Measurements from ENCODE around the gene LAD1. TPM values are rescaled to one million over a fixed set of nuclear protein-coding genes. Genes with fewer than 3 reads are reported as not detected.

Gene LAD1
- total RNA-seq, 1 donor from 2014 or later, result not detected

DNA sequence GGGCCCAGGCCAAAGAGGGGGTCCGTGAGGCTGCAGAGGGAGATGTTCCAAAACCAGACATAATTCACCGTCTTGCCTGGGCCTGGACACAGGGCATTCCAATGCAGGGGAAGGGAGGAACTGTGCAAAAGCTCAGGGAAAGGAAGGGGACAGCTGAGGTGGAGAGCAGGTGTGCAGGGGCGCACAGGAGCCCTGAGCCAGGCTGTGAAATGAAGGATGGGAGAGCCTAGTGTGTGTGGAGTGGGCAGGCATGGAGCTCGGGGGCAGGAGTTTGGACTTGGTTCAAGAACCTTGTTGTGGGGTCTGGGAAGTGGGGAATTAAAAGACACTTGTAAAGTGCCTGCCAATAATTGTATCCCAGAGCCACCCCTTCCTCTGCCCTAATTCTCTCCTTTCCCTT is 20.1 kb upstream of the LAD1 start:
- intact Hi-C loops (cut with micrococcal nuclease), result no loop called here

DNA sequence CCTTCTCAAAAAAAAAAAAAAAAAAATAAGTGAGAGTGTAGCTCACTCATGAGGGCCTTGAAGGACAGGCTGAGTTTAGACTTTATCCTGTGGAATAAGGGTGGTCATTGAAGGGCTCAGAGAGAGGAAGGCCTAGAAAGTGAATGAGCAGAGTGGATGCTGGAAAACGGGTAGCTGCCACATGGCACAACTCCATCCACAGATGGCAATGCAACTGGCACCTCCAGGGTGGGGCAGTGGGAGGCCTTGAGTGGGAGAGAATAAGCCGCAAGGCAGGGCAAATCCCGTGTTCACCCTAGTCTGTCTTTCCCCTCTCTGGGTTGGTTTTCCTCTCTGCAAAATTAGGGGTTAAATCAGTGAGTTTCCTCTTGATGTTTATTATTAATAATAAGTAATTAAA is 19.3 kb upstream of the LAD1 start:
- intact Hi-C loops (cut with micrococcal nuclease), result no loop called here

DNA sequence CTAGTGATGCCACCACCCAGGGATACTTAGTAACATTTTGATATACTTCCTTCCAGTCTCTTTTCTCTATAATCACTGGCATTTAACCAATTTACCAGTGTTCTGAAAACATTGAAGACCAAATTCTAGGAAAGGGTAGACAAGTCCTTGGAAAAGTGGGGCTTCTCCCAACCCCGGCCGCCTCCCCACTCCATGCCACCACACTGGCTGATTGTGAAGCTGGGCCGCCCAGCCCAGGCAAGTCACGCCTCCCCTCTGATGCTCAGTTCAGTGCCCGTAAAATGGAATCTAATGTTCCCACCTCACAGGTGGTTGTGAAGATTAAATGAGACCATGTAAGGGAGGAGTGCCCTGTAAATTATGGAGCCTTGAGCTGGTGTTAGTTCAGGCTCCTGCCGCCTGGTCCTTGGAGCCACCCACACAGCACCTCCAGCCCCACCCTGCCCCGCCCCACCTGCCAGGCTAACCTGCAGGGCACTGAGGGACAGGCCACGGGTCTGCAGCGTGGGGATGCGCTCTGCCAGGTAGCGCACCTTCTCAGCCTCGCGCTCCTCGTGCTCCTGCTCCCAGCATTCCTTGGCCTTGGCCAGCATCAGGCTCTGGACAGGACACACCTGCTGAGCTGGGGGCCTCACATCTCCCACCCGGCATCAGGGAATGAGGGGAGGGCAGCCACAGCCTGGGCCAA is 15.1 kb upstream of the LAD1 start:
- intact Hi-C loops (cut with micrococcal nuclease), result no loop called here

DNA sequence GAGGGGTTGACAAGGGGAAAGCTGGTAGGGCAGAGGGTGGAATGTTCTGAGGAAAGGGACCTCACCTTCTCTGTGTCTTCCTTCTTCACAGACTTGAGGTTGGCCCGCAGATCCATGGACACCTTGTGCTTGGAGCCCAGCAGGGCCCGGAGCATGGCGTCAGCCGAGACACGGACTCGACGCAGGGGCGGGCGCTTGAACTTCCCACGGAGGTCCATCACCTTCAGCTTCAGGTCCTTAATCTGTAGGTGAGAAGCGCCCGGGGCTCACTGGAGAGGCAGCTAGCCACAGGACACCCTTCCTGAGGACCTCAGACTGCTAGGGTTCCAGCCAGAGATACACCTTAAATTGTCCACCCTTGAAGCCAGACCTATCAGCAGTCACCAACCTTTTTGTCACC is 12.2 kb upstream of the LAD1 start:
- intact Hi-C loops (cut with micrococcal nuclease), result no loop called here

DNA sequence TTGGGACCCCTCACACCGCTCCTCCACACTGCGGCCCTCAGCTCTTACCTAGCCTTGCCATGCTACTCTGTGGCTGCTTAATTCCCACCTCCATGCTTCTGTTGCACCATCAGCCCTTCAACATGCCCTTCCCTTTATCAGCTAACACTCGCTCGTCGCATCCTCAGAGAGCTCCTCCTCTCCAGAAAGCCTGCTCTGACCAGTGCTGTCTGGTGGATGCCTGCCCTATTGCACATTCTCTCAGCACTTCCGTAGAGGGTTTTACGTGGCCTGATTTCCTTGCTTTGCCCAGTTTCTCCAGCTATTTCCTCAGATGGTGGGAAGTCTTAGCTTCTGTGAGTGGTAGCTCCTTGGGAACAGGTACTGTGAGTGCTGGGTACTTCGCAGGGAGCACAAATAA is 10.3 kb upstream of the LAD1 start:
- intact Hi-C loops (cut with micrococcal nuclease), result loop anchor here (5.0 kb wide), 1 partner anchor 152 kb away; no protein-coding TSS in a partner anchor

DNA sequence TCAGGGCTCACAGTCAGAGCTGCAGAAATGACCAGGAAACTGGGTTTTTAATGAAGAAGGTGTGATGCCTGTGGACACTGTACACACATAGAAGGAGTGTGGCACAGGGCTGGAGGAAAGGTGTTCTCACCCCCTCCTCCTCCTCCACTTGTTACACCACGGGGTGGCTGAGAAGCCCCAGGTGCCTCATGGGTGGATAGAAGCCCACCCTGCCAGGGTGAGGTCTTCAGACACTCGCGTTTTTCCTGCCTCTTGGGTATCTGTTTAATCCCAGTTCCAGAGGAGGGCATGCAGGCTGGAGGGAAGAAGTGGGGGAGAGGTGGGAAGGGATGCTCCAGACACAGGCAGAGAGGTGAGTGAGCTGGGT is 9.7 kb upstream of the LAD1 start:
- intact Hi-C loops (cut with micrococcal nuclease), result loop anchor here (5.0 kb wide), 1 partner anchor 152 kb away; no protein-coding TSS in a partner anchor

DNA sequence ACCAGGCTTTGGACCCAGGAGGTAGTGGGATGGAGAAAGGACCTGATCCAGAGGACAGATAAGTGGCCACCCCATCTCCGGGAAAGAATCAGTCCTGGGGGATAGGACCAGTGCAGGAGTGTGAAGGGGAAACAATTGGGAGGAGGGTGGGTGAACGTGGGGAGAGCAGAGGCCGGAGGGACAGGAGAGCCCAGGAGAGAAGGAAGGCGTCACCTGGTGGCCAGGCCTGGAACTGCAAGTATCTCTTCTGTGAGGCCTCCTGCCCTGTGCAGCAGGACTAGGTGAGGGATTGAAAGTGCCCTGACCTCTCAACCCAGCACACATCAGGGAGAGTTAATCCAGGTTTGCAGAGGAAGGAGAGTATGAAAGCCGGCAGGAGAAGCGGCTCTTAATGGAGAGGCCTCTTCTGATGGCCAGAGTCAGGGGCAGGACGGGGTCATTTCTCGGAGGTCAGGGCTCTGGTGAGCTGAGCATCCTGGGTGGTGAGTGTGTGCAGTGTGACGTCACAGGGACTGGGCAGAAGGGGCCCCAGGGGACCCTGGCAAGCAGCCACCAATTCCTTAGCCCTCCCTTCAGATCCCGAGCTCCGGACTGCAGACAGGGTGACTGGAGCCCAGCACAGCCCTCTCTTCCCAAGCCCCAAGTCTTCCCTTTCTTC is 9.2 kb upstream of the LAD1 start:
- intact Hi-C loops (cut with micrococcal nuclease), result loop anchor here (5.0 kb wide), 1 partner anchor 151 kb away; no protein-coding TSS in a partner anchor

DNA sequence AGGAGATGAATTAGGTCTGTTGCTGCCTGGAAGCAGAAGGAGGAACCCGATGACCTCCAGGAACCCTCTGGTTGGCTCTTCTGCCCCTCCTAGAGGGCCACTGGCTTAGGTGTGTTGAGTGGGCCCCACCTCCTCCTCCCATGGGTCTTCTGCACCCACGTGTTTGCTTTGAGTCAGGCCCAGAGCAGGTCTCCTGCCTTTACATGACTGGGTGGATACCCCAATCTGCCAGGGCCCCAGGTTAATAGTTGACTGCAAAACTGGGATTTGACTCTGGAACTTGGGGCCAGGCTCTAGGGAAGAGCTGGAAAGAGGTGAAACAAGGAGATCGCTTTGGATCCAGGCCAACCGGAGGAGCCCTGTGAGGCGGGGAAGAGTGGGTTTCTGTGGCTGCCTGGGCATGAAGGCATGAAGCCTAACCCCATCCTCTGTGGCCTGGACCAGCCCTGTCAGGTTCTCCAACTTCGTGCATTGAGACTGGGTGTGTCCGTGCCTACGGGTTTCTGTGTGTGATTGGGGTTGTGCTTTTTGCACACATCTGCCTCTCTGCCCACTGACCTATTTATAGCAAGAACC is 7.8 kb upstream of the LAD1 start:
- intact Hi-C loops (cut with micrococcal nuclease), result loop anchor here (5.0 kb wide), 1 partner anchor 150 kb away; no protein-coding TSS in a partner anchor

DNA sequence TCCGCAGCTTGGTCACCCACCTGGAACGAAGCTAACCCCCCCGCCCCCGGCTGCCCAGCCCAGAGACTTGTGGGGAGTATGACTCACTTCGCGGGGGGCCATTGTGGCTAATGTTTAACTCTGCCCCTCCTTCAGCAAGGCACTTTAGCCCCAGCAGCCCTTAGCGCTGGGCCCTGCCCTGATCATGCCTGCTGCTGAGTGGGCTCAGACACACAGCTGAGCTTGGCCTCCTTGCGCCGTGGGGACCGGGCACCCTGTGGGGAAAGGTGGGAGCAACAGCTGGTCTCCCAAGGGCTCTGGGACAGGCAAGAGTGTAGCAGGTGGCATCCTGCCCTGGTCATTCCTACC is 6.3 kb upstream of the LAD1 start:
- intact Hi-C loops (cut with micrococcal nuclease), result loop anchor here (5.0 kb wide), 1 partner anchor 148 kb away; no protein-coding TSS in a partner anchor

DNA sequence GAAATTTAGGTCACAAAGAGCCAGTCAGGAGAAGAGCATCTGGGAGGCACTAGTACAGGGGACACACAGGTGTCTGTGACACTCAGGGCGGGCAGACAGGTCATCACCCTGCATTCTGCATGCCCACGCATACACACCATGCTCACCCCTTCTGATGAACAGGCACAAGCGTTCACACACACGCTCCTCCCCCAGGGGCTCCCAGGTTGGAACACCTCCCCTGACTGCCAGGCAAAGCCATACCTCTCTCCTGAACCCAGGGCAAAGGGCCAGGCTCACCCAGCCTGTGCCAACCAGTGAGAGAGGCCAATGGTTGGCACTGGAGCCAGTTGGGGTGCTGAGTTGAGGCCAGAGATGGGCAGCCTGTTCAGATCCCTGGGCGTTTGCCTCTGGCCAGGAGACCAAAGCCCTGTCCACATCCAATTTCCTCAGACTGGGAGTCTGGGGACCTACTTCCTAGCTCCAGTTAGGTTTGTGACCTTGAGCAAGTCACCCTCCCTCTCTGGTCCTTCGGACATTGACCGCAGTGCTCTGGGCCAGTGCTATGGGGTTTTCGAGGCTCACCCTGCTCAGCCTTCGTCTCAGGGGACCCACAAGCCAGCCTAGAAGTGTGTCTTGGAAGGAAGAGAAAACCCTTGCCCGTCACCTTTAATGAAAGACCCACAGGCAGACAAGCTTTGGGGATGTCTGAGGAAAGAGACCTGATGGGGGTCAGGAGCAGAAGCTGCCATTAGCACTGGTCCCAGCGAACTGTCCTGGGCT is 5.8 kb upstream of the LAD1 start:
- intact Hi-C loops (cut with micrococcal nuclease), result loop anchor here (5.0 kb wide), 1 partner anchor 148 kb away; no protein-coding TSS in a partner anchor

DNA sequence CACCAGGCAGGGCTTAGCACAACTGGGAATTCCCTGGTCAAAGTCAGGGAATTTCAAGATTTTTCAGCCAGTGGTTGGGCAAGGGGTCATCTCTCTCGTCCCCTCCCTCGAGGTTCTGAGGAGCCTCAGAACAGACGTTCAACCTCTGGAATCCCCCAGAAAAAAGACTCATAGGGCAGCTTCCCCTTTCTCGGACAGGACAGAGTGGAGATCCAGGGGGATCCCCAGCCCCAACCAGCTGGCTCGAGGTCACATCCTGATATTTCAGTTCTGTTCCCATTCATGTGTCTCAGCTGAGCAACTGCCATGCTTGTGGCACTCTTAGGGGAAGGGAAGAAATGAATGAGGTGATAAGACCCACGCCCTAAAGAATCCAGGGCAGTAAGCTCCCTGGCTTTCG is 4.9 kb upstream of the LAD1 start:
- intact Hi-C loops (cut with micrococcal nuclease), result no loop called here

DNA sequence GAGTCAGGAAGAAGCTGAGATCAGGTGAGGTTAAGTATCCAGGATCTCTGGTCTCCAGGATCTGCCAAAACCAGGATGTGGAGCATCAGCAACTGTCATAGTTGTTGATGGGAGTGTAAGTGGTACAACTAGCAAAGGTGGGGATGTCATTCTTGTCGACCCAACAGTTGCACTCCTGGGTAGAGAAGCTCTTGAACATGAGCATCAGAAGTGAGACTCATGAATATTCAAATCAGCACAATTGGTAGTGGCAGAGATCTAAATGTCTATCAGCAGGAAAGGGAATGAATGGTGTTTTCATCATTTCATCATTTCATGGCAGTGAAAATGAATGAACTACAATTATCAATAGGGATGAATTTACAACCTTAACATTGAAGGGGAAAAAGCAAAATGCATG is 4.2 kb upstream of the LAD1 start:
- intact Hi-C loops (cut with micrococcal nuclease), result no loop called here

DNA sequence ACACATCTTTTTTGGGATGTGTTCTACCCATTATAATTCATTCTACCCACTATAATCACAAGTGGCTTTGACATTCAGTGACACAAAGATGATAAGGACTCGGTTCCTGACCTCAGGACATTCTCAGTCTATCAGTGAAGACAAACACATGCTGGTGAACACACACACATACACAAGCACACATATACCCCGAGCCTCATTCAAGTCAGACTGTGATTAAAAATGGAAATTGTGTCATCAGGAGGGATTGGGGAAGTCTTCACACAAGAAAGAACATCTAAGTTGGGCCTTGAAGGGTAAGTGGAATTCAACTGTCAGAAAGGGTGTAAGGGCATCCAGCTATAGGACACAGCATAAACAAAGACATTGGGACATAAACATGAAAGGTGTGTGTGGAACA is 2.6 kb upstream of the LAD1 start:
- intact Hi-C loops (cut with micrococcal nuclease), result no loop called here

DNA sequence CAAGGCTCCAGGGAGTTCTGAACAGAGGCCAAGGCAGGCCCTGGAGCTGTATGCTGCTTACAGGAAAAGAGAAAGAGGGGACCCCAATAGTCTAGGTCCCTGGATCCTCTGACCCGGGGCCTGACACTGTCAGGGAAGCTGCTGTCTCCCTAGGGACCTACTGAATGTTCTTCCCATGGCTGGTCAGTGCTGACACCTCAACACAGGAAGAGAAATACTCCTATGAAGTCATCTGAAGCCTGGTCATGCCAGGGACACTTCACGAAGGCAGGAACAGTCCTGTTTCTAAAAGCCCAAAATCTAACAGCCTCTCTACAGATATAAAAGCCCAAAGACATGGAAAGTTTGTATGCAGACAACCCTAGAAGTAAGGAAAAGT is 1.7 kb upstream of the LAD1 start:
- intact Hi-C loops (cut with micrococcal nuclease), result no loop called here

DNA sequence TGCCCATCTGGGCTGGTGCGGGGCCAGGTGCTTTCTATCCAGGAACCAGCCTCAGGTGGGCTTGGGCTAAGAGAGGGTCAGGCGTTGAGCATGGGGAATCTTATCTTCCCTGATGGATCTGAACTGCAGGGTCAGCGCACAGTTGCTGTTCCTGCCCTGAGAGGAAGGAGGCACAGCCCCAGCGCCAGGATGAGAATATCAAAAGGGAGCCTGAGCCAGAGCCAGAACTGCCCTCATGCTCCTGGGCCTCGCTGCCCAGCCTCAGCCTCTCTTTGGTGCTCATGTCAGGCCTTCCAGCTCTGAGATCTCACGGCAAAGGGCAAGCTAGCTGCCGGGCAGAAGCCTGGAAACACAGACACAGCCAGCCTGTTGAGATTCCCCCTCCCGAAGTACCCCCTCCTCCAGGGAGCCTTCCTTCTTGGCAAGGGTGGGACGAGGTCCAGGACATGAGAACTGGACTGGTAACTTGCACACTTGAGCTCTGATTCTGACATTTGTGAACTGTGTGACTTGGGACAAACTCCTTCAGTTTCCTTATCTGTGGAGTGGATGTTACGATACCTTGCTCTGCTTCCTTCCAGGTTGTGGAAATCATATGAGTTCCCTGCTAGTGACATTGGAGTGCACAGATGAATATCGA is 1.2 kb upstream of the LAD1 start:
- intact Hi-C loops (cut with micrococcal nuclease), result no loop called here

DNA sequence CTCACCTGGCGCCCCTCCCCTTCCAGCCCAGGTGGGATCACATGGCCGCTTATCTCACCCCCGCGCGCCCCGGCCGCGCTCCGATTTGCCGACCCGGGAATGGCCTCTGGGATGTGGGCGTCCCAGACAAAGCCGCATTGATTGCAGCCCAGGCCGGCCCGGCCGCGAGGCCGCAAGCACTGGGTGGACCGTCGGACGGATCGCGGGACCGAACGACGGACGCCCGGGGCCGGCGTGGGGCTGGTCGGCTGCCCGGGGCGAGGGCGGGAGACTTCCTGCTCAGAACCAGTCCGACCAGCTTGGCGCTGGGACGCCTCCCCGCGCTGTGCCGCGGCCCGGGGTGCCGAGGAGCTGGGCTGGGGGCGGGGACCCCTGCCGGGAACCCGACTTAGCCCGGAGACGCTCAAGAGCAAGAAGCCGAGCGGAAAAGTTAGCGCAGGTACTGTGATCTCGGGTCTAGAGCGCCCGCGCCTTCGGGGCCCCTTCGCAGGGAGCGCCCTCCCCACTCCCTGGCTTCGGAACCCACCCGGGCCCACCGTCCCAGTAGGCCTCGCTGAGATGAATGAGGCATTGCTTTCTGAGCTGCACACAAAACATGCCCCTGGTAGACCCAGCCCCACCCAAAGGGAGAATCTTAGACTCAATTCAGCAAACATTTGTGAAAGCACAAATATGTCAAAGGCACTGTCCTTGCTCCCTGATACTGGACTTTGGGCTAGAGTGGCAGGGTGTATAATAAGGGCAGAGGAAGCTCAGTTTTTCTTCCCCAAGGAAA is 415 bp upstream of the LAD1 start:
- intact Hi-C loops (cut with micrococcal nuclease), result no loop called here

DNA sequence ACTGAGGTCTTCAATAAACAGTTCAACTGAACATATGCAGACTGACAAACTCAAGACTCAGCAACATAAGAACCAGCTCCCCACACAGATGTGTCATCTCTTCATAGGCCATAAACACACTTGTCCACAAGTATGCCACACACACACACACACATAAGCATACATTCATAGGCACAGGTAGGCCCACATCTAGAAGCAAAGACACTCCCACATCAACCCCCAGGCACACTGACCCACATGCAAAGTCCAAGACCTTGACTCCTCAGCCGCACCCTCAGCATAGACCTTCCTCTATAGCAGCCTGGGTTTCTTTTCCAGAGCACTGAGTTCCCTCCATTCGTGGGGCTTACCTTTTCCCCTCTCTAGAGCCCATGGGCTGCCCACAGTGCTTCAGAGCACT is 1.4 kb downstream of the LAD1 start:
- intact Hi-C loops (cut with micrococcal nuclease), result no loop called here

DNA sequence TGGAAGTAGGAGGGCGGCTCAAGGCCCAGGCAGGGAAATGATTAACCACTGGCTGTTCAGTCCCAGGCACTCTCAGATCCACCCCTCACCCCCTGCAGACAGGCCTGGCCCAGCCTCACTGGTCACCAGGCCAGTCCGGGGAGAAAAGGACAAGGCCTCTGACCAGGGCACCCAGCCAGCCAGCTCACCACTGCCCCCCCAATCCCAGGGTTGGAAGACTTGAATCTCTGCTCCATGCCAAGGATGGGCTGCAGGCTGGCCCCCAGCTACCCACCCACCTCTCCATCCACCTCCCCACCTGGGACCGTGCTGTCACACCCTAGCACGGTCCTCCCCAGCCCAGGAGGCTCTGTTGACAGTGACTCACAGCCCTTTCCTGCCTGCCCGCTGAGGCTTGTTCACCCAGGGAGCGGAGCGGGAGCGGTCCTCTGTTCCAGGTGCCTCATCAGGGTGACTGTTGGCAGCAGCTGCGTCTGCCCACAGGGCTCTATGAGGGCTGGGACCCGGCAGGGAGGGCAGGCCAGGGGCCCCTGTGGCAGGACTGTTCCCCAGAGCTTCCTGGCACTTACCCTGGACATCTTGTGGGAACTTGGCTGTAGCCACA is 2.2 kb downstream of the LAD1 start:
- intact Hi-C loops (cut with micrococcal nuclease), result no loop called here

DNA sequence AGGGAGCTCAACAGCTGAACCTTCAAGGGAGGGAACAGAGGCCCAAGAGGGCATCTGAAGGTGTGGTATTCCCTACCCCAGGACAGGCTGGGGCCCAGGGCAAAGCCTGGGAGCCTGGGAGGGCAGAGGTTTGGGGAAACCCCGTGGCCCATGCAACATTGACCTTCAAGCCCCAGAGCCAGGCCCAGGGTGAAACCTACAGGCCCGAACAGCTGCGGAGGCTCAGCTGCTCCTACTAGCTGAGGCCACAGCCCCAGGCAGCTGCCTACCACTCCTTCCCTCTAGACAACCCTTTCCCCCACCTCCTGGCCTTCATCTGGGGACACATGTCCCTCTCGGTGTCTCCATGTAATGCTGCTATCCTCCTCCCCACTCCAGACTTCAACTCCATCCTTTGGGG is 3.2 kb downstream of the LAD1 start:
- intact Hi-C loops (cut with micrococcal nuclease), result no loop called here

DNA sequence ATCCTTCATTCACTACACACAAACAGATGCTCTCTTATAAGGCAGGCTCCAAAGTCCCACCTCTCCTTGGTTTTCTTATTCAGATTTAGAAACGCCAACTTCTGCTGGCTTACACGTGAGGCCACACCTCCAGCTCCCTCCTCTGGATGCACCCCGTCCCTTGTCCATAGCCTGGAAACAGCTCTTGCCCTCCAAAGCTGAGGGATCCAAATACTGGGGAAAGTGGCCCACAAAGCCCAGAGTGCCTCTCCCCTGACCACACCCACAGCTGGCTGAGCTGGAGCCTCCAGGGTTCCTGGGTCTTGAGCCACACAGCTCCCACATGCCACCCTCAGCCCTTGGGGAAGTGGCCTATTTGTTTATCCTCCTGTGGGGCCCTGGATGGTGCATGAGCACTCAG is 4.5 kb downstream of the LAD1 start:
- intact Hi-C loops (cut with micrococcal nuclease), result no loop called here

All from T-helper 2 cell treated with Interferon-gamma antibody and Interleukin-4, amounts not matched to agents 100 ng/mL and 5 ng/mL, for 36 hours (primary cell).